Measurements from ENCODE around the gene GRM1. TPM values are rescaled to one million over a fixed set of nuclear protein-coding genes. Genes with fewer than 3 reads are reported as not detected.

GRM1 gene
- total RNA-seq, 1 donor from 2014 or later, result not detected

DNA sequence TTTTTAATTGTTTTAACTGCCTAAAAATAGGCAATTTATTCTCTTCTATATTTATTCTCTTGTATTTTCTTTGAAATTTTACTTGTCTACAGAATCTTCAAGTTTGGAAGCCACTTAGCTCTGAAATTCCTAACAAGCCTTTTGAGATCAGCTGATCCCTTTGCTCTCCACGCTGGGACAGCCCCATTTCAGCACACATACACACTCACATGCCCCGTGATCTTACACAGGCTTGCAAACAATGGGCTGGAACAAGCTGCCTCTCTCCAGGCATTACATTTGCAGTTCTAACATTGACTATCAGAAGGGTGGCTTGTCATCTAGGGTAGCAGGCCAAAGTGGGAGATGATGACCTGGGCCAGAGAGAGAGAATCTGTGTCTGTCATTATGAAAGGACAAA is 452.7 kb downstream of the GRM1 start:
- TF ChIP-seq, protein P1, sequence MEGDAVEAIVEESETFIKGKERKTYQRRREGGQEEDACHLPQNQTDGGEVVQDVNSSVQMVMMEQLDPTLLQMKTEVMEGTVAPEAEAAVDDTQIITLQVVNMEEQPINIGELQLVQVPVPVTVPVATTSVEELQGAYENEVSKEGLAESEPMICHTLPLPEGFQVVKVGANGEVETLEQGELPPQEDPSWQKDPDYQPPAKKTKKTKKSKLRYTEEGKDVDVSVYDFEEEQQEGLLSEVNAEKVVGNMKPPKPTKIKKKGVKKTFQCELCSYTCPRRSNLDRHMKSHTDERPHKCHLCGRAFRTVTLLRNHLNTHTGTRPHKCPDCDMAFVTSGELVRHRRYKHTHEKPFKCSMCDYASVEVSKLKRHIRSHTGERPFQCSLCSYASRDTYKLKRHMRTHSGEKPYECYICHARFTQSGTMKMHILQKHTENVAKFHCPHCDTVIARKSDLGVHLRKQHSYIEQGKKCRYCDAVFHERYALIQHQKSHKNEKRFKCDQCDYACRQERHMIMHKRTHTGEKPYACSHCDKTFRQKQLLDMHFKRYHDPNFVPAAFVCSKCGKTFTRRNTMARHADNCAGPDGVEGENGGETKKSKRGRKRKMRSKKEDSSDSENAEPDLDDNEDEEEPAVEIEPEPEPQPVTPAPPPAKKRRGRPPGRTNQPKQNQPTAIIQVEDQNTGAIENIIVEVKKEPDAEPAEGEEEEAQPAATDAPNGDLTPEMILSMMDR (IDR thresholded peaks at IDR 0.05), result no peak
- H3K4me1 Mint-ChIP-seq (ENCODE audit: unreplicated experiment), result no peaks in the 10 kb centered on the region
- H3K4me3 Mint-ChIP-seq (ENCODE audit: unreplicated experiment), result no peak overlapping the region
- no peaks in the 10 kb centered on the region for H3K27me3 Mint-ChIP-seq (ENCODE audit: unreplicated experiment)
- peaks cover 8% of the 10 kb centered on the region for H3K9me3 Mint-ChIP-seq (ENCODE audit: unreplicated experiment)
- H3K27ac Mint-ChIP-seq (ENCODE audit: unreplicated experiment), result no peak overlapping the region
- H3K36me3 Mint-ChIP-seq (ENCODE audit: unreplicated experiment), result no peaks in the 10 kb centered on the region
- DNase-seq (ENCODE audit: extremely low spot score, unreplicated experiment), result no peak

DNA sequence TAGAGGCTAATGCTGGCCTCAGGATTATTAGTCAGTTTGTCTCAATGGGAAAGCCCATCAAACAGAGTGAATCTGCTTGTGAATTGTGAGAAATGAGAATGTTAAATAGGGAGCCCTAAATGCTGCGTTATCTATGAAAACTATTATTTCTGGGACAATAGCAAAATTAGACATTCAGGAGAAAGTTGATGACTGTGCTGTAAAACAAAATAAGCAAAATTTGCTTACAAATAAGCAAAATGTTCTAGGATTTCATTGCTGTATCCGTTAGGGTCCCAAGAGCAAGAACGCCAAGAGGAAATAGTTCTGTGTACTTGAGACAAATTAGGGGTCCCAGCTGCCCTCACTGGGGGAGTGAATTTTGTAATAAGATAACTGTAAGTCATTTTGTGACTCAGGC is 455.5 kb downstream of the GRM1 start:
- DNase-seq (ENCODE audit: extremely low spot score, unreplicated experiment), result no peak
- Mint-ChIP-seq H3K4me3 (ENCODE audit: unreplicated experiment) (no peak overlapping the region), H3K27me3 (ENCODE audit: unreplicated experiment) (peaks cover 3% of the 10 kb centered on the region), H3K36me3 (ENCODE audit: unreplicated experiment) (no peaks in the 10 kb centered on the region), H3K9me3 (ENCODE audit: unreplicated experiment) (peaks cover 8% of the 10 kb centered on the region), H3K27ac (ENCODE audit: unreplicated experiment) (no peak overlapping the region), H3K4me1 (ENCODE audit: unreplicated experiment) (no peaks in the 10 kb centered on the region)
- TF ChIP-seq, protein P1 (IDR thresholded peaks at IDR 0.05), result no peak

Other genes starting within 250 kb of the GRM1 start
- gene FBXO30, start 214.3 kb upstream of the GRM1 start, total RNA-seq, result 12.0 and 13.2 TPM in 2 replicates
- gene SHPRH, start 64.7 kb upstream of the GRM1 start, total RNA-seq, result 19.7 and 19.9 TPM in 2 replicates